MV-4-11 (cell line): ENCODE data around the gene QRSL1.
A peak's percentile ranks its signal among the peaks of the same experiment; 100 is the strongest.
"Not testable (repeated sequence)": the region's sequence is repeated elsewhere in the genome, so short reads cannot be mapped to it uniquely, and the experiment has no call there.

Experiments used
- DNase-seq: peaks from one replicate; lab custom pipeline; 2025; lab: John Stamatoyannopoulos, UW

Gene QRSL1

DNA sequence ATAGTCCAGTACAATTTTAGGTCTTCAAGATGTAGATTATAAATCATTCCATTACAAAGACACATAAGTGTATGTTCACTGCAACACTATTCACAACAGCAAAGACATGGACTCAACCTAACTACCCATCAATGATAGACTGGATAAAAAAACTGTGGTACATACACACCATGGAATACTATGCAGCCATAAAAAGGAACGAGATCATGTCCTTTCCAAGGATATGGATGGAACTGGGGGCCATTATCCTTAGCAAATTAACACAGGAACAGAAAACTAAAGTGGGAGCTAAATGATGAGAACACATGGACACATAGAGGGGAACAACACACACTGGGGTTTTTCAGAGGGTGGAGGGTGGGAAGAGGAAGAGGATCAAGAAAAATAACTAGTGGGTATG lies 6.3 kb upstream of the QRSL1 start:
- no peak for DNase-seq

GRCh38 chr6:106626485-106626884 lies 2.9 kb upstream of the QRSL1 start:
- no peak for DNase-seq

DNA sequence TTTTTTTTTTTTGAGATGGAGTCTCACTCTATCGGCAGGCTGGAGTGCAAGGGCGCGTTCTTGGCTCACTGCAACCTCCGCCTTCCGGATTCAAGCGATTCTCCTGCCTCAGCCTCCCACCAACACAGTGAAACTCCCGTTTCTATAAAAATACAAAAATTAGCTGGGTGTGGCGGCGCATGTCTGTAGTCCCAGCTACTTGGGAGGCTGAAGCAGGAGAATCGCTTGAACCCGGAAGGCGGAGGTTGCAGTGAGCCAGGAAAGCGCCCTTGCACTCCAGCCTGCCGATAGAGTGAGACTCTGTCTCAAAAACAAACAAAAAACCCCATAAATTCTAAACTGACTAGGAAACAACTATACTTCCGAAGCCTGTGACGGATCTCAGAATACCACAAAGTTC lies 1.6 kb upstream of the QRSL1 start:
- not testable (repeated sequence) for DNase-seq

- DNase-seq, result no peak
Observed at GRCh38 chr6:106628658-106629102, 698 bp upstream of the QRSL1 start.

- DNase-seq, result no peak
Observed at GRCh38 chr6:106629859-106630163, 433 bp downstream of the QRSL1 start.

DNA sequence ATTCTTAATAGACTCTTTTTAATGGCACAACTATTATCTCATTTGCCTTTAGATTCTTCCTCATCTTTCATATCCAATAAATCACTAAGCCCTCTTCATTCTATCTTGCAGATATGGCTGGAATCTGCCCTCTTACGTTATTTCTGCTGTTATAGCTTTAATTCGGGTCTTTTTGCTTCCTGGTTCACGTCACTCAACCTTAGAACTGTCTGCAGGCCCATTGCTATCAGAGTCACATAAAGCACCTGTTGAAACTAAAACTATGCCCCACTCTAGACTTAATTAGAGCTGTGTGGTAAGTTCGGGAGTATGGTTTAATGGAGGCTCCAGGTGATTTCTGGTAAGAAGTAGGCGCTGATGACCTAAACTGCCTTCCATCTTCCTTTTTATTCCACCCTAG lies 988 bp downstream of the QRSL1 start:
- no peak for DNase-seq

DNA sequence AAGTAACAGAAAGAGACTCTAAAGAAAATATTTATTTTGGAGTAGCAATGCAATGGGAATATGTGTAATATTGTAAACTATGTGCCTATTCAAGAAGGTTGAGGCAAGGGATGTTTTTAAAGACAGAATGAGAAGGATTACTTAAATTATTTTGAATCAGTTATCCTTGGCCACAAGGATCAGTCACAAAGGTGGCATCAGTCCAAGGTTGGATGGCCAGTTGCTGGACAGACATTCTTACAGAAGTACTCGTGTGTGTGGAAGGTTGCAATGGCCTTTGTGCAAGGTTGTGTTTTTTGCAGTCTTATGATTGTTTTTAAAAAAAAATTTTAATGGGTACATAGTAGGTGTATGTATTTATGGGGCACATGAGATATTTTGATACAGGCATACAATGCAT lies 2.0 kb downstream of the QRSL1 start:
- DNase-seq, result no peak

DNA sequence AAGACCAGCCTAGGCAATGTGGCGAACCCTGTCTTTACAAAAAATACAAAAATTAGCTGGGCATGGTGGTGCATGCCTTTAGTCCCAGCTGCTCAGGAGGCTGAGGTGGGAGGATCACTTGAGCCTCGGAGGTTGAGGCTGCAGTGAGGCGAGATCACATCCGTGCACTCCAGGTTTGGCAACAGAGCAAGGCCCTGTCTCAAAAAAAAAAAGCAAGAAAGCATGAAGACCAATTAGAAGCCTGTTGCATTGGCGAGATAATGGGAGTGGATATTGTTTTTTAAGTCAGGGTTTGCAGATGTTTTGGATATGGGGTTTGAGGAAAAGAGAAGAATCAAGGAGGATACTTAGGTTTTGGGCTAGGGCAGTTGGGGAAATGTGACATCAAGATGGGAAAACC lies 5.2 kb downstream of the QRSL1 start:
- no peak for DNase-seq

- DNase-seq, result no peak
Observed at GRCh38 chr6:106637051-106637716, 7.8 kb downstream of the QRSL1 start.

DNA sequence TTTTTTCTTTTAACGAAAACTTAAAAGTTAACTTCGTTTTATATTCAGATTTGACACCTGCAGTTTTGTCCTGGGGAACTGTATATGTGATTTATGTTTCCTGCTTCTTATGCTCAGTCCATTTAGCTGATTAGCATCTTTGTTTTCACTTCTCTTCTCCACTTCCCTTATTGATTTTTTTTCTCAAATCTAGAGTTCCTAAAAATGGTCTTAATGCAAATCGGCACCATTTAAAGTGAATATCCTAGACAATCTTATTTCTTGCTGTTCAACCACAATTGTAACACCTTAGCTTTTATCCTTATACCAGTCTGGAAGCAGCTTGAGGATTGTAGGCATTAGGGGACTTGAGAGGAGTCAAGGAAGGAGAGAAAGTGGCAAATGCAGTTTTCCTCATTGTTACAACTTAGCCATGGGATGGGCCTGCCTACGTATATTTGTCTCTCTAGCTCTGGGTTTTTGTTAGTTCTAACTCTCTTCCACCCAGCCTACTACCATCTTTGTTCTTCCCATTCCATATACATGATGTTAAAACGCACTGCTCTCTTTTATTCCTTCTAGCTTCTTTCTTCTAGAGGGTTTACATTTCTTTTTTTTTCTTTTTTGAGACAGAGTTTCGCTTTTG lies 8.5 kb downstream of the QRSL1 start:
- peak; percentile 85 for DNase-seq

GRCh38 chr6:106639812-106640211 lies 10.4 kb downstream of the QRSL1 start:
- no peak for DNase-seq

GRCh38 chr6:106642476-106642875 lies 13.1 kb downstream of the QRSL1 start:
- no peak for DNase-seq

DNA sequence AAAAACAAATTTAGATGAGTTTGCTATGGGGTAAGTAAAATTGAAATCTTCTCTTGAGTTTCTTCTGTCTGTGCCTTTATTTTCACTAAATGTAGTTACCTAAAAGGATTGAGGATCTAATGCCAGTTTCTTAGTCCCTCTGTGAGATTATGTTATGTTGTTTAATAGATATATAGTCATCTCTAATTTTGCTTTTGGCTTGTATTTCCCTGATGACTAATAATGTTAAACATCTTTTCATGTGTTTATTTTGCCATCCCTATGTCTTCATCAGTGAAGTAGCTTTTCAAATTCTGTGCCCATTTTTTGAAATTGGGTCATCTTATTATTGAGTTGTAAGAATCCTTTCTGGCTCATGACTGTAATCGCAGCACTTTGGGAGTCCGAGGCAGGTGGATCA lies 13.7 kb downstream of the QRSL1 start:
- no peak for DNase-seq

- peak; percentile 35 for DNase-seq
Observed at GRCh38 chr6:106648651-106649308, 19.4 kb downstream of the QRSL1 start.

DNA sequence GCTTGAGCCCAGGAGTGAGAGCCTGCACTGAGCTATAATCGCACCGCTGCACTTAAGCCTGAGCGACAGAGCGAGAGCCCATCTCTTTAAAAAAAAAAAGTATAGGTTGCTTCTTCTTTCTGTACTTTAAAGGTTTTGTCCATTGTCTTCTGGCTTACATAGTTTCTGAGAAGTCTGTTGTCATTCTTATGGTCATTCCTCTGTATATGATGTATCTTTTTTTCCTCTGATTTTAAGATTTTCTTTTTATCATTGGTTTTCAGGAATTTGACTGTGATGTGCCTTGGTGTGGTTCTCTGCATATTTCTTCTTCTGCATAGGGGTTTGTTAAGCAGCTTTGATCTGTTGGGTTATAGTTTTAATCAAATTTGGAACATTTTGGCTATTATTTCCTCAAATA lies 29.1 kb downstream of the QRSL1 start:
- peak; percentile 24 for DNase-seq

DNA sequence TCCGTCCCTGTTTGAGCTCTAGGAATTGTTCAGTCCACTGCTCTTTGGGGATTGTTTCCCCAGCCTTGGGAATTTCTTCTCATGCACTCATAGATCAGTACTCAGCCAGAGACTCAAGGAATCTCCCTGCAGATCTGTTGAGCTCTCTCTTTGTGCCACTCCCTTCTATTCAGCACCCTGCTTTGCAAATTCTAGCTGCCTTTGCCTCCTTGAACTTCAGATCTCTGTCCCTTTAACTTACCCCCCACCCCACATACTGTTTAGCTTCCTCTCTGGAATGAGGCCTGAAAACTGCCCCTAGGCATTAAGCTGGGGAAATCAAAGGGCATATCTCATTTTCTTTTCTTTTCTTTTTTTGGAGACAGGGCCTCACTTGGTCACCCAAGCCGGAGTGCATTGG lies 30.5 kb downstream of the QRSL1 start:
- no peak for DNase-seq

DNA sequence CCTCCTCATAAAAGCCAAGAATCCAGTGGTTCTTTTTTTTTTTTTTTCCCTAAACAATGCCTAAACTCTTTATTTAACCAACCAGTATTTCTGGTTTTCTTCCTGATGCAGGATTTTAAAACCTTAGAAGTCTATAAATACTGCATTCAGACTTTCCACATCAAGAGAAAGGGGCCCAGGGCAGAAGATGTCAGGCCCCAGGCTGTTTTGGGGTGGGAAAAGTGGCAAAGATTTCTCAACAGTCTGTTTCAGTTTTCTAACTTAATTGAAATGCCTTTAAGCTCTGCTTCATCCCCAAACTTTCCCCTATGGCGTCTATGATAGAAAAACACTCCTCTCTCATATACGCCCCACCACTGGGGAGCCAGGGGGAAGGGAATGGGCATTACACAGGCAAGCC lies 33.1 kb downstream of the QRSL1 start:
- no peak for DNase-seq

- peak; percentile 55 for DNase-seq
Observed at GRCh38 chr6:106666282-106667021, 37.1 kb downstream of the QRSL1 start.

- no peak for DNase-seq
Observed at GRCh38 chr6:106667022-106667402, 37.6 kb downstream of the QRSL1 start.

- no peak for DNase-seq
Observed at GRCh38 chr6:106670236-106670635, 40.9 kb downstream of the QRSL1 start.

- DNase-seq, result no peak
Observed at GRCh38 chr6:106671651-106672050, 42.3 kb downstream of the QRSL1 start.

- DNase-seq, result no peak
Observed at GRCh38 chr6:106674541-106675229, 45.3 kb downstream of the QRSL1 start.
